ENCODE data around the gene CCDC91.

Gene CCDC91

GRCh38 chr12:28497889-28498411 is 307.7 kb downstream of the CCDC91 start:
- no peak for ATAC-seq (replicated peaks)
- Mint-ChIP-seq H3K4me3 (no peak overlapping the region), H3K27me3 (no peaks in the 10 kb centered on the region), H3K4me1 (ENCODE audit: low read depth in 2 of 2) (peaks cover 0 to 10% of the 10 kb centered on the region in 2 donors), H3K36me3 (ENCODE audit: insufficient read depth) (no peaks in the 10 kb centered on the region), H3K27ac (peak overlapping the region in 1 of 2 donors; percentile 67), H3K9me3 (no peaks in the 10 kb centered on the region)
- DNase-seq, result no peak

DNA sequence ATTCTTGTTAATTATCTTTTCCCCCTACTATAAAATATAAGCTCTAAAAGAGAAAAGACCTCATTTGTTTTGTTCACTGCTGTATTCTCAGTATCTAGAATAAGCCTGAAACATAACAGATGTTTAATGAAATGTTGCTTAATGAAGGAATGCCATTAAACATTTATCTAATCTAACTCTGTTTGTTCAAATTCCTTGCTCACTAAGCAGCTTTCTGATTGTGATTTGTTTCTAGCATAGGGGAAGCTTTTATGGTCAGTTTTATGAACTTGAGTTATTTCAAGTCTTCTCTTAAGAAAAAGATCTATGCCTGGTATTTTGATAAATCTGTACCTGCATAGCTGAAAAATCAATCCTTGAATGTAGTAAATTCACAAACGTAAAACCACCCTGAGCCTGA is 308.6 kb downstream of the CCDC91 start:
- ATAC-seq (replicated peaks), result no peak
- Mint-ChIP-seq H3K4me3 (no peak overlapping the region), H3K27ac (peak overlapping the region in 1 of 2 donors; percentile 67), H3K27me3 (no peaks in the 10 kb centered on the region), H3K36me3 (ENCODE audit: insufficient read depth) (no peaks in the 10 kb centered on the region), H3K4me1 (ENCODE audit: low read depth in 2 of 2) (peaks cover 0 to 10% of the 10 kb centered on the region in 2 donors), H3K9me3 (no peaks in the 10 kb centered on the region)
- DNase-seq, result no peak

DNA sequence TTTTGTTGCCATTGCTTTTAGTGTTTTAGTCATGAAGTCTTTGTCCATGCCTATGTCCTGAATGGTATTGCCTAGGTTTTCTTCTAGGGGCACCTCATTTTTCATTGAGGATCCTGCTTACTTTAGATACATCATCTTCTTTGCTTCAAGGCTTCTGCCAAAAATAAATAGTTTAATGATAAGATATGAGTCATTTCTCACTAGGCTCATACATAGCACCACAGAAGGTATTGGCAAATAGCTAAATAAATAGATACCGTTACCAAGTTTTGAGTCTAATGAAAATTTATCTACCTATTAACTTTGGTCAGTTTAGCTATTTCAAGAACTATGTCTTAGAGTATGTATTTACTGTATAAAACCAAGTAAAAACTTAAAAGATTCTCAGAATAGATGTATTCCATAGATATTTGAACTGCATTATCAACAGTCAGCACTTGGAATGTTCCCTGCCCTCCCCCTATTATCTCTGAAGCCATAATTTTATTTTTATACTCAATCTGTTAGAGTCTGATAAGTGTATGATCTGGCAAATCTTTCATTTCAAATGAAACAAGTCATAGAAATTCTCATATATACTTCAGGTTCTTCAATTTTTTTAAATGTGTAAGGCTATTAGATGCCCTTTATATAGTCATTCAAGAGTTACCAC is 310.2 kb downstream of the CCDC91 start:
- H3K9me3 Mint-ChIP-seq, result no peaks in the 10 kb centered on the region
- H3K36me3 Mint-ChIP-seq (ENCODE audit: insufficient read depth), result no peaks in the 10 kb centered on the region
- H3K4me3 Mint-ChIP-seq, result no peak overlapping the region
- no peak overlapping the region for H3K27ac Mint-ChIP-seq
- no peak for DNase-seq
- no peak for ATAC-seq (replicated peaks)
- peaks cover 0 to 10% of the 10 kb centered on the region in 2 donors for H3K4me1 Mint-ChIP-seq (ENCODE audit: low read depth in 2 of 2)
- no peaks in the 10 kb centered on the region for H3K27me3 Mint-ChIP-seq

- Mint-ChIP-seq H3K27ac (no peak overlapping the region), H3K27me3 (no peaks in the 10 kb centered on the region), H3K9me3 (no peaks in the 10 kb centered on the region), H3K36me3 (ENCODE audit: insufficient read depth) (no peaks in the 10 kb centered on the region), H3K4me3 (no peak overlapping the region), H3K4me1 (ENCODE audit: low read depth in 2 of 2) (no peaks in the 10 kb centered on the region)
- no peak for ATAC-seq (replicated peaks)
- no peak for DNase-seq
Measured at GRCh38 chr12:28506271-28506670, 316.0 kb downstream of the CCDC91 start.

DNA sequence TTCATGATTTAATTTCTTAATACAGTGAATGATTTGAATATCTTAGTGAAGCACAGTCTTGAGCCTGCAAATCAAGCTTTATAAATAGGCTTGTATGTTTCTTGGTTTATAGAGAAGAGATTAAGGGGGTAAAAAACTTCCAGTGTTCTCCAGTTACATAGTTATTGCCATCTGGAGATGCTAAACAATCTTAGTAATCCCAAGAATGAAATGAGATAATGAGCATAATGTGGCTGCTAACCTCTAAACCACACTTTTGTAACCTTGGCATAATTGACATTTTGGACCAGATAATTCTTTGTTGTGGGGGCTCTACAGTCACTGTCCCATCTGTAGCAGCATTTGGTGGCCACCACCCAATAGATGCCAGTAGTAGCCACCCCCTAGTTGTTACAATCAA is 316.8 kb downstream of the CCDC91 start:
- H3K4me3 Mint-ChIP-seq, result no peak overlapping the region
- no peaks in the 10 kb centered on the region for H3K4me1 Mint-ChIP-seq (ENCODE audit: low read depth in 2 of 2)
- H3K27ac Mint-ChIP-seq, result peak overlapping the region in 1 of 2 donors; percentile 9
- no peak for ATAC-seq (replicated peaks)
- DNase-seq, result no peak
- no peaks in the 10 kb centered on the region for H3K36me3 Mint-ChIP-seq (ENCODE audit: insufficient read depth)
- H3K9me3 Mint-ChIP-seq, result no peaks in the 10 kb centered on the region
- H3K27me3 Mint-ChIP-seq, result no peaks in the 10 kb centered on the region

DNA sequence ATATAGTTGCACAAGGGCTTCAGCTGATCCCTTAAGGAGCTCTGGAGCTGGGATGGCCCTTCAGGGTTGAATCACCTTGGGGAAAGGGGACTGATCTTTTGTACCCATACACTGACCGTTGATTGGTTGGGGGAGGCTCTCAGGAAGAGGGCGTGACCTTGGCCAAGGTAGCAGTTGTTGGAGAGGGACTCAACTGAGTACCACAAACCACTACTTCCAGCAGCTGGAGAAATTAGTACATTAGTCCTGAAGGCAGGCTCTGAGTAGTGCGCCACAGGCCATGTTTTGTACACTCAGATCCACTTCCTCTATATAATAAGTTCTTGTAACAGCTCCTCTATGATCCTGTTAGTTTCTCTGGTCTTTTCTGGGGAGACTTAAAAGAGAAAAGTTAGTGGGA is 317.6 kb downstream of the CCDC91 start:
- no peaks in the 10 kb centered on the region for H3K9me3 Mint-ChIP-seq
- H3K4me3 Mint-ChIP-seq, result no peak overlapping the region
- H3K36me3 Mint-ChIP-seq (ENCODE audit: insufficient read depth), result no peaks in the 10 kb centered on the region
- no peak for ATAC-seq (replicated peaks)
- no peak overlapping the region for H3K27ac Mint-ChIP-seq
- no peak for DNase-seq
- no peaks in the 10 kb centered on the region for H3K4me1 Mint-ChIP-seq (ENCODE audit: low read depth in 2 of 2)
- H3K27me3 Mint-ChIP-seq, result no peaks in the 10 kb centered on the region

GRCh38 chr12:28512406-28512805 is 322.1 kb downstream of the CCDC91 start:
- DNase-seq (no peak), ATAC-seq (replicated peaks) (no peak)
- H3K4me3 Mint-ChIP-seq, result no peak overlapping the region

DNA sequence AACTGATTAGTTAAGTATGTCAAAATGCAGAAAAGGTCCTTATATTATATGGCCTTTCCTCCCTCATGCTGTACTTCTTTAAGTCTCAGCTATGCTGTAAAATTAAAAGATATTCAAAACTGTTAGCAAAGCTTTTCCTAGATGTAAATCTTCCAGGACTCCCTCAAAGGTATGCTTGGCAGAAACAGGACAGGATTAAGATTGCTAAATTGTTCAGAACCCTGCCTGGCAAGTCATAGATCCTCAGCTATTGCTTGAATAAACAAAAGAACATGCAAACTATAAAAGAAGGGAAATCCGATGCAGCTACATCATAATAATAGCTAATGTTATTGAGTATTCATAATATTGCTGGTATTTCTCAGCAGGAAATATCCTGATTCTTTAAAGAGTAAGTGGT is 322.6 kb downstream of the CCDC91 start:
- H3K4me3 Mint-ChIP-seq, result no peak overlapping the region
- DNase-seq, result no peak
- H3K4me1 Mint-ChIP-seq (ENCODE audit: low read depth in 2 of 2), result peaks cover 0 to 1% of the 10 kb centered on the region in 2 donors
- no peaks in the 10 kb centered on the region for H3K27me3 Mint-ChIP-seq
- no peak overlapping the region for H3K27ac Mint-ChIP-seq
- H3K36me3 Mint-ChIP-seq (ENCODE audit: insufficient read depth), result no peaks in the 10 kb centered on the region
- no peak for ATAC-seq (replicated peaks)
- no peaks in the 10 kb centered on the region for H3K9me3 Mint-ChIP-seq

More at GRCh38 chr12:28512406-28512805, 322.1 kb downstream of the CCDC91 start:
- Mint-ChIP-seq H3K27me3 (no peaks in the 10 kb centered on the region), H3K4me1 (ENCODE audit: low read depth in 2 of 2) (peaks cover 0 to 1% of the 10 kb centered on the region in 2 donors), H3K27ac (no peak overlapping the region), H3K36me3 (ENCODE audit: insufficient read depth) (no peaks in the 10 kb centered on the region), H3K9me3 (no peaks in the 10 kb centered on the region)

- Mint-ChIP-seq H3K36me3 (ENCODE audit: insufficient read depth) (no peaks in the 10 kb centered on the region), H3K27me3 (no peaks in the 10 kb centered on the region), H3K27ac (no peak overlapping the region), H3K9me3 (no peaks in the 10 kb centered on the region), H3K4me1 (ENCODE audit: low read depth in 2 of 2) (peaks cover 0 to 2% of the 10 kb centered on the region in 2 donors), H3K4me3 (no peak overlapping the region)
- ATAC-seq (replicated peaks) (no peak), DNase-seq (no peak)
Measured at GRCh38 chr12:28513983-28514382, 323.7 kb downstream of the CCDC91 start.

DNA sequence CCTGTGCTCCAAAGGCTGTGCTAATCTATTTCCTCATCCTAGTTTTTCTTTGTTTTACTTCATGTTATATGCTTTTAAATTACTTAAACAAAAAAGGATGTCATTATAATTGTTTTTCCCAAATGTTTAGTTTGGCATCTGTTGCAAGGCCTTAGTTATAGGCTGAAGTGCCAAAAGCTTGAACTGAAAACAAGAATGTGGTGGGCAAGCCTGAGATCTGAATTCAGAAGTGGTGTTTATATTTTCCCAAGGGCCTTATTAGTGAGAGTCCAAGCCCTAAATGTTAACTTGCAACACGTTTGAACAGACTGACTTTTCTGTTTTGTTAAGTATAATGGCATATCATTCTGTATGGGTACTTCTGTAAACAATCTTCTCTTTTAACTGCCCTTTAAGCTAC is 326.8 kb downstream of the CCDC91 start:
- H3K4me1 Mint-ChIP-seq (ENCODE audit: low read depth in 2 of 2), result peaks cover under 1 to 5% of the 10 kb centered on the region in 2 donors
- ATAC-seq (replicated peaks) (no peak), DNase-seq (no peak)
- H3K4me3 Mint-ChIP-seq, result no peak overlapping the region
- peaks cover under 1 to 2% of the 10 kb centered on the region in 2 donors for H3K9me3 Mint-ChIP-seq
- no peaks in the 10 kb centered on the region for H3K36me3 Mint-ChIP-seq (ENCODE audit: insufficient read depth)
- peak overlapping the region in 1 of 2 donors; percentile 41 for H3K27ac Mint-ChIP-seq
- H3K27me3 Mint-ChIP-seq, result no peaks in the 10 kb centered on the region

DNA sequence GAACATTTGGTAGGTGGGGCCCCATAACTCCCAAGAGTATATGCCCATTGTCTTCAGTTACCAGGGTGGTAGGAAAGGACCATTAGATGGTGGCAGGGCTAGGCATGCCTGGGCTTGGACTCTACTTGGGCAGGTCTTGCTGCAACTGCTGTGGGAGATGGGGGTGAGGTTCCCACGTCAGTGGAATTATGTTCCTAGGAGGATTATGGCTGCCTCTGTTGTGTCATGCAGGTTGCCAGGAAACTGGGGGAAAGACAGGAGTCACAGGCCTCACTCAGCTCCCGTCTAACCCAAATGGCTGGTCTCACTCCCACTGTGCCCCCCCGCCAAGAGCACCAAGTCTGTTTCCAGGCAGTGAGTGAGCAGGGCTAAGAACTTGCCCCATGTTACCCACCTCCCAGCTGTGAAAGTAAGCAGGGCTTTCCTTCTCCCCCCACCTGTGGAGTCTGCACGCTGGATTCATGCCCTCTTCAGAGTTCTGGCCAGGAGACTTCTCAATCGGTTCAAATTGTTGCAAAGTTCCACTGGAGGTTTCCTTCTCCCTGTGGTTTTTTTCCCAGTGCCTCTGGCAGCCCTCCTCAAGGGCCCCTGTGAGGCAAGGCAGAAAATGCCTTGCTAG is 337.5 kb downstream of the CCDC91 start:
- DNase-seq (no peak), ATAC-seq (replicated peaks) (no peak)
- Mint-ChIP-seq H3K36me3 (ENCODE audit: insufficient read depth) (no peaks in the 10 kb centered on the region), H3K4me3 (no peak overlapping the region), H3K9me3 (peaks cover 0 to 23% of the 10 kb centered on the region in 2 donors), H3K27ac (peak overlapping the region in 1 of 2 donors; percentile 49), H3K27me3 (no peaks in the 10 kb centered on the region), H3K4me1 (ENCODE audit: low read depth in 2 of 2) (peaks cover 15 to 29% of the 10 kb centered on the region in 2 donors)

DNA sequence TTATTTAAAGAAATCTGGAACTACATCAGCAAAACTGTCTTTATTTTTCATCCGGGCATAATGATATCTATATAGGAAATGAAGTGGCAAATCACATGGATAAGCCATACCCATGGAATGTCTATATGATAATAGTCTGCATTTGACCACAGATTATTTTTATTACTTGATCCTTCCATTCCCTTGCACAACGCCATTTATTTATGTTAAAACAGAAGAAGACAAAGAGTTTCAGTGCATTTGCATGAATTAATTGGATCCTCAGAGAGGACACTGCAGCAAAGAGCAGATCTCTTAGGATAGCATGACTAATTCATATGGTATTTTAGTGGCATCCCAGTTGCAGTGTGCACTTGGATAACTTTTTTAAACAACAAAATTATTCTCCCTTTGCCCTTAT is 345.0 kb downstream of the CCDC91 start:
- no peak for DNase-seq
- no peaks in the 10 kb centered on the region for H3K9me3 Mint-ChIP-seq
- ATAC-seq (replicated peaks), result no peak
- H3K27ac Mint-ChIP-seq, result no peak overlapping the region
- H3K4me1 Mint-ChIP-seq (ENCODE audit: low read depth in 2 of 2), result peaks cover 0 to 7% of the 10 kb centered on the region in 2 donors
- H3K27me3 Mint-ChIP-seq, result no peaks in the 10 kb centered on the region
- no peak overlapping the region for H3K4me3 Mint-ChIP-seq
- no peaks in the 10 kb centered on the region for H3K36me3 Mint-ChIP-seq (ENCODE audit: insufficient read depth)

- no peaks in the 10 kb centered on the region for H3K27me3 Mint-ChIP-seq
- no peaks in the 10 kb centered on the region for H3K36me3 Mint-ChIP-seq (ENCODE audit: insufficient read depth)
- no peaks in the 10 kb centered on the region for H3K9me3 Mint-ChIP-seq
- H3K27ac Mint-ChIP-seq, result no peak overlapping the region
- H3K4me1 Mint-ChIP-seq (ENCODE audit: low read depth in 2 of 2), result peaks cover 2 to 7% of the 10 kb centered on the region in 2 donors
- ATAC-seq (replicated peaks) (no peak), DNase-seq (no peak)
- H3K4me3 Mint-ChIP-seq, result no peak overlapping the region
Measured at GRCh38 chr12:28536088-28536487, 345.8 kb downstream of the CCDC91 start.

DNA sequence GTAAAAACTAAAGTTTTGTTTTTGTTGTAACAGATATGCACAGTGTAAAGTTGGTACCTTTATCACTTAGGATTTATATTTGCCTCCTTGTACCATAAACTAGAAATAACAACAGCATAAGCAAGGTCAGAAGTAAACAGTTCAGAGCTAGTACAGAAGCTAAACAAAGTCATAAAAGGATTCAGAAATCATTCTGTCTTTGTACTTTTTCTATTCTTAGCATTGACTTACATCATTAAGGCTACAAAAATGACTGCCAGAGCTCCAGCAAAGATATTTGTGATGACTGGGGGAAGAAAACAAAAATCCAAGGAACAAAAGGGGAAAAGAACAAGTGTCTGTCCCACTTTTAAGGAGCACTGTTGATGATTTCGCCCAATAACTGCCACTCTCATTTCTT is 347.2 kb downstream of the CCDC91 start:
- H3K4me1 Mint-ChIP-seq (ENCODE audit: low read depth in 2 of 2), result peaks cover 2 to 9% of the 10 kb centered on the region in 2 donors
- H3K36me3 Mint-ChIP-seq (ENCODE audit: insufficient read depth), result no peaks in the 10 kb centered on the region
- ATAC-seq (replicated peaks) (no peak), DNase-seq (no peak)
- no peaks in the 10 kb centered on the region for H3K27me3 Mint-ChIP-seq
- no peak overlapping the region for H3K27ac Mint-ChIP-seq
- H3K9me3 Mint-ChIP-seq, result no peaks in the 10 kb centered on the region
- no peak overlapping the region for H3K4me3 Mint-ChIP-seq

Measured in effector memory CD8-positive, alpha-beta T cell (primary cell).